Adrenal gland (tissue), 12 donors: ENCODE results near the gene OSGIN1. TPM values are rescaled to one million over a fixed set of nuclear protein-coding genes. Genes with fewer than 3 reads are reported as not detected.

Source experiments
- DNase-seq, 7 donors: peaks; one replicate each; pipeline ENCODE4 v3.0.0-alpha.2; 2019 to 2020
- H3K27ac ChIP-seq, 5 donors: fragments of 200-600 bp; sonication (generic) in 4 of 5; 1 replicate in 3 of 5; 2 replicates in 2 of 5; pipeline versions ENCODE4 v1.5.1 to v1.8.0; 2016 to 2020; ENCODE audit warnings: mild to moderate bottlenecking in 1 of 5
- H3K27me3 ChIP-seq: fragments of 200-600 bp; 2 replicates; pipeline ENCODE4 v1.8.0; 2021
- H3K36me3 ChIP-seq, 2 donors: fragments of 200-600 bp; replicated peaks in 1 of 2; 1 replicate in 1 of 2; 2 replicates in 1 of 2; pipeline versions ENCODE4 v1.5.1 to v1.8.0; 2018 to 2022
- H3K4me1 ChIP-seq, 2 donors: fragments of 200-600 bp; replicated peaks in 1 of 2; 1 replicate in 1 of 2; 2 replicates in 1 of 2; pipeline versions ENCODE4 v1.5.1 to v1.8.0; 2018 to 2021
- H3K4me3 ChIP-seq, 4 donors: fragments of 200-600 bp; sonication (generic) in 3 of 4; one replicate each; pipeline ENCODE4 v1.5.1; 2016 to 2018
- H3K9me3 ChIP-seq, 3 donors: fragments of 200-600 bp; sonication (generic) in 1 of 3; replicated peaks in 1 of 3; 1 replicate in 2 of 3; 2 replicates in 1 of 3; pipeline versions ENCODE4 v1.5.1 to v1.8.0; 2016 to 2021
- POLR2A ChIP-seq, 2 donors: fragments of 450-650 bp; IDR thresholded peaks; one replicate each; pipeline ENCODE4 v1.6.1; 2017; ENCODE audit warnings: antibody characterized with exemption in 2 of 2, mild to moderate bottlenecking in 2 of 2, moderate library complexity in 1 of 2
- WGBS, 4 donors: extraction: QIAGEN DNeasy Blood & Tissue Kit in 2 of 4; methylation state at CpG; one replicate each; pipeline versions ENCODE4 v1.1.5 to v1.1.7; 2013 to 2017; 5-methylcytosine and 5-hydroxymethylcytosine counted together
- intact Hi-C, 2 donors: fragments of 100-400 bp; cut with DNase I; formaldehyde crosslinking; loops; one replicate each; pipeline versions ENCODE4 v1.14.1 to v1.15.0; 2022 to 2023
- polyA plus RNA-seq, 3 donors: library from polyadenylated mRNA; stranded (reverse); fragments of 200-250 nt in 2 of 3; fragments of 350-450 nt in 1 of 3; fragmentation: Illumina TruSeq in 1 of 3; extraction: RNeasy Lipid Tissue Mini Kit (QIAGEN cat#74804) in 1 of 3; gene quantifications; one replicate each; pipeline ENCODE4 v1.2.3, GENCODE V29; 2013 to 2014
- total RNA-seq, 9 donors: library from RNA; depleted of rRNA in 4 of 9; stranded (reverse); fragments of >200 nt in 4 of 9; fragments of 120-200 nt in 1 of 9; fragmentation: NEBNext Ultra II Directional in 1 of 9; extraction: Animal tissue kit (Norgen Biotek cat#: 25700) in 1 of 9; gene quantifications; one replicate each; pipeline versions ENCODE4 v1.1.0 to v1.2.4, GENCODE V29; 2013 to 2023
- TF ChIP-seq, protein P1 (sequence below), 6 experiments: fragments of 450-650 bp in 4 of 6; fragments of 200-600 bp in 2 of 6; sonication (generic) in 1 of 6; IDR thresholded peaks; 1 replicate in 5 of 6; 2 replicates in 1 of 6; pipeline versions ENCODE4 v1.5.1 to v1.8.0; 2016 to 2021; ENCODE audit warnings: antibody characterized with exemption in 6 of 6, mild to moderate bottlenecking in 2 of 6, moderate library complexity in 1 of 6
- donor health status: healthy with polysubstance abuse.
- donor health status: Bipolar disorder and iron deficiency.
- donor health status: DM: yes; HTN: yes; CAD: no.
- donor health status: DM: no; HTN: no; CAD: no.
- donor health status: DM: no; HTN: no; CAD: no.
- donor health status: DM: yes; HTN: yes; CAD: no.

The OSGIN1 gene
- total and polyA plus RNA-seq, 12 donors = 16.1 to 64.9 (median 19.3) TPM

GRCh38 chr16:83923581-83924365 lies 29.3 kb upstream of the OSGIN1 start:
- H3K36me3 ChIP-seq = peaks cover 0 to 13% of the 10 kb centered on the region in 2 donors
- 88 to 90% (median 90%) methylated on average over 22 to 31 of the region's 31 CpGs for WGBS, 4 donors
- TF ChIP-seq POLR2A (IDR thresholded peaks at IDR 0.05) = no peak
- TF ChIP-seq, protein P1, sequence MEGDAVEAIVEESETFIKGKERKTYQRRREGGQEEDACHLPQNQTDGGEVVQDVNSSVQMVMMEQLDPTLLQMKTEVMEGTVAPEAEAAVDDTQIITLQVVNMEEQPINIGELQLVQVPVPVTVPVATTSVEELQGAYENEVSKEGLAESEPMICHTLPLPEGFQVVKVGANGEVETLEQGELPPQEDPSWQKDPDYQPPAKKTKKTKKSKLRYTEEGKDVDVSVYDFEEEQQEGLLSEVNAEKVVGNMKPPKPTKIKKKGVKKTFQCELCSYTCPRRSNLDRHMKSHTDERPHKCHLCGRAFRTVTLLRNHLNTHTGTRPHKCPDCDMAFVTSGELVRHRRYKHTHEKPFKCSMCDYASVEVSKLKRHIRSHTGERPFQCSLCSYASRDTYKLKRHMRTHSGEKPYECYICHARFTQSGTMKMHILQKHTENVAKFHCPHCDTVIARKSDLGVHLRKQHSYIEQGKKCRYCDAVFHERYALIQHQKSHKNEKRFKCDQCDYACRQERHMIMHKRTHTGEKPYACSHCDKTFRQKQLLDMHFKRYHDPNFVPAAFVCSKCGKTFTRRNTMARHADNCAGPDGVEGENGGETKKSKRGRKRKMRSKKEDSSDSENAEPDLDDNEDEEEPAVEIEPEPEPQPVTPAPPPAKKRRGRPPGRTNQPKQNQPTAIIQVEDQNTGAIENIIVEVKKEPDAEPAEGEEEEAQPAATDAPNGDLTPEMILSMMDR (IDR thresholded peaks at IDR 0.05) = no peak
- H3K4me1 ChIP-seq = peaks cover 3 to 5% of the 10 kb centered on the region in 2 donors
- H3K27me3 ChIP-seq = no peaks in the 10 kb centered on the region
- intact Hi-C loops = loop anchor here in 1 of 2 donors (10.0 kb wide), 1 partner anchor 131 kb away; no protein-coding TSS in a partner anchor
- H3K9me3 ChIP-seq = no peaks in the 10 kb centered on the region
- no peak overlapping the region for H3K4me3 ChIP-seq
- no peak overlapping the region for H3K27ac ChIP-seq
- DNase-seq = no peak

- no peaks in the 10 kb centered on the region for H3K27me3 ChIP-seq
- peaks cover 0 to 9% of the 10 kb centered on the region in 2 donors for H3K36me3 ChIP-seq
- no peak overlapping the region for H3K27ac ChIP-seq
- TF ChIP-seq, protein P1 (IDR thresholded peaks at IDR 0.05) = no peak
- no peak for TF ChIP-seq POLR2A (IDR thresholded peaks at IDR 0.05)
- 81 to 93% (median 84%) methylated on average over 13 of the region's 13 CpGs for WGBS, 4 donors
- peaks cover 3 to 5% of the 10 kb centered on the region in 2 donors for H3K4me1 ChIP-seq
- H3K4me3 ChIP-seq = no peak overlapping the region
- intact Hi-C loops = loop anchor here in 1 of 2 donors (5.0 to 10.0 kb wide), 2 partner anchors 43 to 130 kb away; partner anchors contain the start of gene NECAB2
- H3K9me3 ChIP-seq = no peaks in the 10 kb centered on the region
- DNase-seq = no peak
These were observed 28.4 kb upstream of the OSGIN1 start for GRCh38 chr16:83924686-83925085.

- H3K4me1 ChIP-seq = peaks cover 3 to 5% of the 10 kb centered on the region in 2 donors
- no peak overlapping the region for H3K4me3 ChIP-seq
- intact Hi-C loops = loop anchor here in 1 of 2 donors (5.0 to 10.0 kb wide), 2 partner anchors 42 to 130 kb away; partner anchors contain the start of gene NECAB2
- TF ChIP-seq POLR2A (IDR thresholded peaks at IDR 0.05) = no peak
- TF ChIP-seq, protein P1 (IDR thresholded peaks at IDR 0.05) = no peak
- peaks cover 0 to 2% of the 10 kb centered on the region in 2 donors for H3K36me3 ChIP-seq
- WGBS, 4 donors = 85 to 92% (median 88%) methylated on average over 10 to 12 of the region's 12 CpGs
- H3K27me3 ChIP-seq = no peaks in the 10 kb centered on the region
- no peak overlapping the region for H3K27ac ChIP-seq
- DNase-seq = no peak
- H3K9me3 ChIP-seq = no peaks in the 10 kb centered on the region
These were observed 27.7 kb upstream of the OSGIN1 start for GRCh38 chr16:83925095-83925905.
